Esophagus muscularis mucosa (tissue), 4 donors: ENCODE data around the gene TRAPPC10. TPM values are rescaled to one million over a fixed set of nuclear protein-coding genes. Genes with fewer than 3 reads are reported as not detected.

Experiments
- DNase-seq: peaks from one replicate; pipeline ENCODE4 v3.0.0-alpha.2; 2017; ENCODE audit errors: extremely low spot score
- H3K27ac ChIP-seq, 4 donors: fragments of 200-600 bp; sonication (generic); replicated peaks in 1 of 4; 1 replicate in 3 of 4; 2 replicates in 1 of 4; pipeline ENCODE4 v1.5.1; 2016 to 2019; ENCODE audit warnings: mild to moderate bottlenecking in 1 of 4
- H3K27me3 ChIP-seq, 4 donors: fragments of 200-600 bp; sonication (generic); one replicate each; pipeline versions ENCODE4 v1.5.1 to v1.6.0; 2016 to 2019
- H3K36me3 ChIP-seq, 4 donors: fragments of 200-600 bp; sonication (generic); one replicate each; pipeline ENCODE4 v1.5.1; 2016 to 2019
- H3K4me1 ChIP-seq, 4 donors: fragments of 200-600 bp; sonication (generic); one replicate each; pipeline ENCODE4 v1.5.1; 2016 to 2019
- H3K4me3 ChIP-seq, 4 donors: fragments of 200-600 bp; sonication (generic); 1 replicate in 2 of 4; 2 replicates in 2 of 4; pipeline ENCODE4 v1.5.1; 2016 to 2019; ENCODE audit warnings: mild to moderate bottlenecking in 4 of 4, moderate library complexity in 1 of 4
- H3K9me3 ChIP-seq, 4 donors: fragments of 200-600 bp; sonication (generic); 1 replicate in 3 of 4; 2 replicates in 1 of 4; pipeline ENCODE4 v1.5.1; 2016 to 2019
- EP300 ChIP-seq: sonication (generic); formaldehyde crosslinking; IDR thresholded peaks from one replicate; pipeline ENCODE4 v1.6.1; 2017; ENCODE audit warnings: antibody characterized with exemption
- POLR2A ChIP-seq: fragments of 450-650 bp; IDR thresholded peaks from one replicate; pipeline ENCODE4 v1.6.1; 2017; ENCODE audit warnings: antibody characterized with exemption, moderate library complexity, mild to moderate bottlenecking, low read depth
- POLR2AphosphoS5 ChIP-seq, 2 donors: sonication (generic); formaldehyde crosslinking; IDR thresholded peaks; one replicate each; pipeline ENCODE4 v1.6.1; 2017; ENCODE audit warnings: antibody characterized with exemption in 2 of 2
- WGBS: methylation state at CpG from one replicate; pipeline ENCODE4 v1.1.5; 2018; 5-methylcytosine and 5-hydroxymethylcytosine counted together
- intact Hi-C: fragments of 100-400 bp; cut with DNase I; formaldehyde crosslinking; loops from one replicate; pipeline ENCODE4 v1.15.1; 2023
- total RNA-seq, 4 donors: library from RNA; depleted of rRNA; stranded (reverse); fragments of >200 nt; gene quantifications; one replicate each; pipeline versions ENCODE4 v1.1.0 to v1.2.1, GENCODE V29; 2016
- TF ChIP-seq, protein P1 (sequence below), 3 experiments: fragments of 200-600 bp in 2 of 3; fragments of 450-650 bp in 1 of 3; sonication (generic) in 2 of 3; IDR thresholded peaks; one replicate each; pipeline ENCODE4 v1.5.1; 2017 to 2019; ENCODE audit warnings: antibody characterized with exemption in 3 of 3, mild to moderate bottlenecking in 2 of 3, moderate library complexity in 1 of 3

TRAPPC10 gene
- total RNA-seq, 4 donors from 2014 or later: 14.5 to 35.2 (median 20.5) TPM

DNA sequence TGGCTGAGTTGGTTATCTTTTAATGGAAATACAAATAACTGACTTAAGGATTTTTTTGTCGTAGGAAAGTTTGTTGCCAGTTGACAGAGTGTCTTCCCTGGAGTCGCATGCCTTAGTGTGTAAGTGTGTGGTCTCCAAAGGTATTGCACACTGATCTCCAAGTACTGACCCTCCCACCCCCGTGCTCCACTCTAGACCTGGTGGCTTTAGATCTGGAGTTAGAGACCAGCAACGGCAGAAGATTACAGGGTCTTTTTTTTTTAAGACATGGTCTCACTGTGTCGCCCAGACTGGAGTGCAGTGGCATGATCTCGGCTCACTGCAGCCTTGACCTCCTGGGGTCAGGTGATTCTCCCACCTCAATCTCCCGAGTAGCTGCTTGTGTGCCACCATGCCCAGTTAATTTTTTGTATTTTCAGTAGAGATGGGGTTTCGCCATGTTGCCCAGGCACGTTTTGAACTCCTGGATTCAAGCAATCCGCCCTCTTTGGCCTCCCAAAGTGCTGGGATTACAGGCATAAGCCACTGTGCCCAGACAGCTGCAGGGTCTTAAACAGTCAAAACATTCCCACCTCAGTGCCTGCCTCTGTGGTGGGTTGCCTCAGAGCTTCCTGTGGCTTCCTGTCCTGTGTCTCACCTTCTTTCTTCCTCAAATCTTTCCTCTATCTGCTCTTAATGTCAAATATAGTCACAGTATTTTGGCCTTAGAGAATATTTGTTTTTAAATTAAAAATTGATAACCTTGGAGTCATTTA is 6.9 kb downstream of the TRAPPC10 start:
- TF ChIP-seq, protein P1, sequence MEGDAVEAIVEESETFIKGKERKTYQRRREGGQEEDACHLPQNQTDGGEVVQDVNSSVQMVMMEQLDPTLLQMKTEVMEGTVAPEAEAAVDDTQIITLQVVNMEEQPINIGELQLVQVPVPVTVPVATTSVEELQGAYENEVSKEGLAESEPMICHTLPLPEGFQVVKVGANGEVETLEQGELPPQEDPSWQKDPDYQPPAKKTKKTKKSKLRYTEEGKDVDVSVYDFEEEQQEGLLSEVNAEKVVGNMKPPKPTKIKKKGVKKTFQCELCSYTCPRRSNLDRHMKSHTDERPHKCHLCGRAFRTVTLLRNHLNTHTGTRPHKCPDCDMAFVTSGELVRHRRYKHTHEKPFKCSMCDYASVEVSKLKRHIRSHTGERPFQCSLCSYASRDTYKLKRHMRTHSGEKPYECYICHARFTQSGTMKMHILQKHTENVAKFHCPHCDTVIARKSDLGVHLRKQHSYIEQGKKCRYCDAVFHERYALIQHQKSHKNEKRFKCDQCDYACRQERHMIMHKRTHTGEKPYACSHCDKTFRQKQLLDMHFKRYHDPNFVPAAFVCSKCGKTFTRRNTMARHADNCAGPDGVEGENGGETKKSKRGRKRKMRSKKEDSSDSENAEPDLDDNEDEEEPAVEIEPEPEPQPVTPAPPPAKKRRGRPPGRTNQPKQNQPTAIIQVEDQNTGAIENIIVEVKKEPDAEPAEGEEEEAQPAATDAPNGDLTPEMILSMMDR (IDR thresholded peaks at IDR 0.05): no peak
- TF ChIP-seq POLR2A: no peak
- H3K9me3 ChIP-seq: no peaks in the 10 kb centered on the region
- no peak overlapping the region for H3K4me3 ChIP-seq

GRCh38 chr21:44019568-44019958 is 7.5 kb downstream of the TRAPPC10 start:
- Histone ChIP-seq H3K4me3 (no peak overlapping the region), H3K36me3 (peaks cover 0 to 3% (median 0%) of the 10 kb centered on the region in 4 donors), H3K27ac (no peak overlapping the region), H3K4me1 (peaks cover 31 to 50% (median 43%) of the 10 kb centered on the region in 4 donors), H3K9me3 (no peaks in the 10 kb centered on the region), H3K27me3 (no peaks in the 10 kb centered on the region)
- intact Hi-C loops: no loop called here
- 90% methylated on average over 8 of the region's 8 CpGs for WGBS
- no peak for DNase-seq
- TF ChIP-seq, protein P1 (IDR thresholded peaks at IDR 0.05): no peak
- TF ChIP-seq EP300: no peak
- no peak for TF ChIP-seq POLR2A
- no peak for TF ChIP-seq POLR2AphosphoS5 (IDR thresholded peaks at IDR 0.05)

More for the DNA sequence above, 6.9 kb downstream of the TRAPPC10 start:
- Histone ChIP-seq H3K27me3 (no peaks in the 10 kb centered on the region), H3K36me3 (peaks cover 0 to 3% (median 0%) of the 10 kb centered on the region in 4 donors), H3K4me1 (peaks cover 32 to 50% (median 43%) of the 10 kb centered on the region in 4 donors), H3K27ac (no peak overlapping the region)
- no peak for DNase-seq
- intact Hi-C loops: no loop called here
- 74% methylated on average over 10 of the region's 10 CpGs for WGBS

GRCh38 chr21:44020551-44020950 is 8.4 kb downstream of the TRAPPC10 start:
- H3K36me3 ChIP-seq: peaks cover 0 to 3% (median 0%) of the 10 kb centered on the region in 4 donors
- H3K4me3 ChIP-seq: no peak overlapping the region
- TF ChIP-seq POLR2A (no peak), POLR2AphosphoS5 (IDR thresholded peaks at IDR 0.05) (no peak), EP300 (no peak)
- TF ChIP-seq, protein P1 (IDR thresholded peaks at IDR 0.05): no peak
- no peak for DNase-seq
- H3K4me1 ChIP-seq: peaks cover 36 to 51% (median 47%) of the 10 kb centered on the region in 4 donors
- no peaks in the 10 kb centered on the region for H3K9me3 ChIP-seq
- H3K27ac ChIP-seq: no peak overlapping the region
- intact Hi-C loops: no loop called here
- no peaks in the 10 kb centered on the region for H3K27me3 ChIP-seq
- 94% methylated on average over 4 of the region's 4 CpGs for WGBS

GRCh38 chr21:44021064-44021463 is 9.0 kb downstream of the TRAPPC10 start:
- TF ChIP-seq, protein P1 (IDR thresholded peaks at IDR 0.05): no peak
- TF ChIP-seq POLR2A (no peak), EP300 (no peak), POLR2AphosphoS5 (IDR thresholded peaks at IDR 0.05) (no peak)

More at GRCh38 chr21:44021064-44021463, 9.0 kb downstream of the TRAPPC10 start:
- H3K4me1 ChIP-seq: peaks cover 36 to 51% (median 47%) of the 10 kb centered on the region in 4 donors
- WGBS: 73% methylated on average over 1 of the region's 1 CpG
- H3K27ac ChIP-seq: no peak overlapping the region
- peaks cover 0 to 3% (median 0%) of the 10 kb centered on the region in 4 donors for H3K36me3 ChIP-seq
- intact Hi-C loops: no loop called here
- no peak overlapping the region for H3K4me3 ChIP-seq
- no peak for DNase-seq
- no peaks in the 10 kb centered on the region for H3K27me3 ChIP-seq
- no peaks in the 10 kb centered on the region for H3K9me3 ChIP-seq
